Stimulated activated CD8-positive, alpha-beta memory T cell treated with anti-CD3 and anti-CD28 coated beads, Interleukin-15, amount 100 ng/mL, for 48 hours (primary cell): Measurements from ENCODE around the gene CD8B2.
"Not testable (repeated sequence)": the region's sequence is repeated elsewhere in the genome, so short reads cannot be mapped to it uniquely, and the experiment has no call there.

Experiments used
- DNase-seq, 2 donors: peaks; one replicate each; pipeline ENCODE4 v3.0.0-alpha.2; 2020; ENCODE audit warnings: low read depth in 2 of 2

The CD8B2 gene

GRCh38 chr2:106511934-106512333 is 24.8 kb downstream of the CD8B2 start:
- not testable (repeated sequence) for DNase-seq

- not testable (repeated sequence) for DNase-seq
Measured at GRCh38 chr2:106513391-106513790, 26.2 kb downstream of the CD8B2 start.

GRCh38 chr2:106514827-106515226 is 27.7 kb downstream of the CD8B2 start:
- not testable (repeated sequence) for DNase-seq

- no peak for DNase-seq
Measured at GRCh38 chr2:106516436-106516835, 29.3 kb downstream of the CD8B2 start.

- DNase-seq, result no peak
Measured at GRCh38 chr2:106516864-106517263, 29.7 kb downstream of the CD8B2 start.

- DNase-seq, result no peak
Measured at GRCh38 chr2:106517329-106517728, 30.2 kb downstream of the CD8B2 start.

- no peak for DNase-seq
Measured at GRCh38 chr2:106519767-106520166, 32.6 kb downstream of the CD8B2 start.

GRCh38 chr2:106521016-106521415 is 33.9 kb downstream of the CD8B2 start:
- no peak for DNase-seq

- no peak for DNase-seq
Measured at GRCh38 chr2:106523976-106524665, 37.0 kb downstream of the CD8B2 start.

GRCh38 chr2:106530866-106531265 is 43.7 kb downstream of the CD8B2 start:
- no peak for DNase-seq

GRCh38 chr2:106531676-106532214 is 44.6 kb downstream of the CD8B2 start:
- no peak for DNase-seq

GRCh38 chr2:106532236-106532635 is 45.1 kb downstream of the CD8B2 start:
- DNase-seq, result no peak

GRCh38 chr2:106534471-106534870 is 47.3 kb downstream of the CD8B2 start:
- no peak for DNase-seq

GRCh38 chr2:106536490-106536889 is 49.3 kb downstream of the CD8B2 start:
- DNase-seq, result no peak

GRCh38 chr2:106537047-106537446 is 49.9 kb downstream of the CD8B2 start:
- DNase-seq, result no peak

- DNase-seq, result no peak
Measured at GRCh38 chr2:106537791-106538191, 50.6 kb downstream of the CD8B2 start.

GRCh38 chr2:106540886-106541285 is 53.7 kb downstream of the CD8B2 start:
- DNase-seq, result no peak

- no peak for DNase-seq
Measured at GRCh38 chr2:106541333-106541732, 54.2 kb downstream of the CD8B2 start.

- peak; percentile 48 to 51 for DNase-seq
Measured at GRCh38 chr2:106542746-106543359, 55.7 kb downstream of the CD8B2 start.

GRCh38 chr2:106545007-106545406 is 57.8 kb downstream of the CD8B2 start:
- no peak for DNase-seq

- no peak for DNase-seq
Measured at GRCh38 chr2:106546391-106546990, 59.3 kb downstream of the CD8B2 start.

GRCh38 chr2:106547164-106547903 is 60.2 kb downstream of the CD8B2 start:
- DNase-seq, result no peak
